ENCODE data around the gene QSER1. TPM values are rescaled to one million over a fixed set of nuclear protein-coding genes. Genes with fewer than 3 reads are reported as not detected.

The QSER1 gene
- polyA plus RNA-seq, 1 donor (not counting 4 experiments of a cell fraction or from before 2014, with no cell fraction given), result 14.7 TPM

DNA sequence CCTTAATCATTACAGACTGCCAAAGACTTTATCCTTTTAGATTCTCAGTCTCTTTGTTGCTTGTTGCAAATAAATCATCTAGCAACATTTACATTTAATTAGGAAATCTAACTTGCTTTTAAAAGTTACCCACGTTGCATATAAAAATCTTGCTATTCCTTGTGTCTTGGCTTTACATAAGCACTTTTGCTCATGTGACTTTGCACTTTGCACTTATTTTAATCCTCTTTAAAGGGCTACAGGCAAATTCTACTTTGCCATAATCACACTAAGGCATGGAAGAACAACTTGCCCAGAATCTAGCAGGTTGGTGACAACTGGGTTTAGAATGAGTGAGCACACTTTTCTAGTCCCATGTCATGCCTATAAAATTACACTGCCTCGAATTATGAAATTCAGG lies 37.0 kb upstream of the QSER1 start:
- H4K20me1 ChIP-seq (ENCODE audit: control insufficient read depth, extremely low read depth, insufficient read depth, low read length), result no peaks in the 10 kb centered on the region
- no peak overlapping the region for H2AFZ ChIP-seq (ENCODE audit: control insufficient read depth, low read length)
- no peak overlapping the region for H3K27ac ChIP-seq (ENCODE audit: control insufficient read depth, insufficient read depth, low read length)
- H3K4me2 ChIP-seq (ENCODE audit: control insufficient read depth, extremely low read depth, insufficient read depth, low read depth, low read length), result no peak overlapping the region
- H3K36me3 ChIP-seq (ENCODE audit: control insufficient read depth in 2 of 2, extremely low read depth in 1 of 2, insufficient read depth in 2 of 2, low read length in 2 of 2), result peaks cover 0 to 2% of the 10 kb centered on the region in 2 experiments
- H3K9me1 ChIP-seq (ENCODE audit: control insufficient read depth, extremely low read depth, insufficient read depth, low read length), result no peaks in the 10 kb centered on the region
- TF ChIP-seq, protein P1, sequence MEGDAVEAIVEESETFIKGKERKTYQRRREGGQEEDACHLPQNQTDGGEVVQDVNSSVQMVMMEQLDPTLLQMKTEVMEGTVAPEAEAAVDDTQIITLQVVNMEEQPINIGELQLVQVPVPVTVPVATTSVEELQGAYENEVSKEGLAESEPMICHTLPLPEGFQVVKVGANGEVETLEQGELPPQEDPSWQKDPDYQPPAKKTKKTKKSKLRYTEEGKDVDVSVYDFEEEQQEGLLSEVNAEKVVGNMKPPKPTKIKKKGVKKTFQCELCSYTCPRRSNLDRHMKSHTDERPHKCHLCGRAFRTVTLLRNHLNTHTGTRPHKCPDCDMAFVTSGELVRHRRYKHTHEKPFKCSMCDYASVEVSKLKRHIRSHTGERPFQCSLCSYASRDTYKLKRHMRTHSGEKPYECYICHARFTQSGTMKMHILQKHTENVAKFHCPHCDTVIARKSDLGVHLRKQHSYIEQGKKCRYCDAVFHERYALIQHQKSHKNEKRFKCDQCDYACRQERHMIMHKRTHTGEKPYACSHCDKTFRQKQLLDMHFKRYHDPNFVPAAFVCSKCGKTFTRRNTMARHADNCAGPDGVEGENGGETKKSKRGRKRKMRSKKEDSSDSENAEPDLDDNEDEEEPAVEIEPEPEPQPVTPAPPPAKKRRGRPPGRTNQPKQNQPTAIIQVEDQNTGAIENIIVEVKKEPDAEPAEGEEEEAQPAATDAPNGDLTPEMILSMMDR (optimal IDR thresholded peaks at IDR 0.05 in 1 of 3, IDR thresholded peaks at IDR 0.05 in 1 of 3, conservative IDR thresholded peaks at IDR 0.05 in 1 of 3; ENCODE audit: extremely low read depth in 1 of 3, insufficient read depth in 2 of 3, low read length in 3 of 3), result no peak
- no peak for TF ChIP-seq EZH2 (IDR thresholded peaks at IDR 0.05; ENCODE audit: low read length)
- FAIRE-seq (no peak), DNase-seq (ENCODE audit: low read depth, low spot score) (no peak)
- H3K4me3 ChIP-seq (ENCODE audit: control insufficient read depth in 2 of 3, extremely low read depth in 1 of 3, insufficient read depth in 2 of 3, low read depth in 1 of 3, low read length in 3 of 3), result no peak overlapping the region
- no peaks in the 10 kb centered on the region for H3K79me2 ChIP-seq (ENCODE audit: control insufficient read depth, insufficient read depth, low read length)
- no peaks in the 10 kb centered on the region for H3K9me3 ChIP-seq (ENCODE audit: control insufficient read depth, low read depth, low read length)
- H3K4me1 ChIP-seq (ENCODE audit: control insufficient read depth, extremely low read depth, insufficient read depth, low read length), result peaks cover 9% of the 10 kb centered on the region
- no peaks in the 10 kb centered on the region for H3K27me3 ChIP-seq (ENCODE audit: control insufficient read depth, extremely low read depth, insufficient read depth, low read length)
- no peak overlapping the region for H3K9ac ChIP-seq (ENCODE audit: control insufficient read depth, extremely low read depth, insufficient read depth, low read length)
- dilution Hi-C loops (cut with MboI; ENCODE audit: extremely low pct_ligation_motif_present, low sequenced_read_pairs), result no loop called here

DNA sequence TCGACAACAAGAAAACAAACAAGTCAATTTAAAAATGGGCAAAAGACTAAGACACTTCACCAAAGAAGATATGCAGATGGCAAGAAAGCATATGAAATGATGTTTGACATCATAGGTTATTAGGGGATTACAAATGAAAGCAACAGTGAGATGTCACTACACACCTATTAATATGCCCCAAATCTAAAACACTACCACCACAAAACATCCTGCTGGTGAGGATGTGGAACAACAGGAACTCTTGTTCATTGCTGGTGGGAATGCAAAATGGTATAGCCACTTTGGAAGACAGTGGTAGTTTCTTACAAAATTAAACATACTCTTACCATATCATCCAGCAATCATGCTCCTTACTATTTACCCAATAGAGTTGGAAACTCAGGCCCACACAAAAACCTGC lies 33.9 kb upstream of the QSER1 start:
- TF ChIP-seq, protein P1 (optimal IDR thresholded peaks at IDR 0.05 in 1 of 3, IDR thresholded peaks at IDR 0.05 in 1 of 3, conservative IDR thresholded peaks at IDR 0.05 in 1 of 3; ENCODE audit: extremely low read depth in 1 of 3, insufficient read depth in 2 of 3, low read length in 3 of 3), result peak in 2 of 3 experiments; percentile 9 to 13
- no peak for TF ChIP-seq EZH2 (IDR thresholded peaks at IDR 0.05; ENCODE audit: low read length)
- Histone ChIP-seq H3K4me2 (ENCODE audit: control insufficient read depth, extremely low read depth, insufficient read depth, low read depth, low read length) (no peak overlapping the region), H3K27me3 (ENCODE audit: control insufficient read depth, extremely low read depth, insufficient read depth, low read length) (no peaks in the 10 kb centered on the region), H3K27ac (ENCODE audit: control insufficient read depth, insufficient read depth, low read length) (no peak overlapping the region), H3K79me2 (ENCODE audit: control insufficient read depth, insufficient read depth, low read length) (no peaks in the 10 kb centered on the region), H3K9ac (ENCODE audit: control insufficient read depth, extremely low read depth, insufficient read depth, low read length) (no peak overlapping the region), H3K9me1 (ENCODE audit: control insufficient read depth, extremely low read depth, insufficient read depth, low read length) (no peaks in the 10 kb centered on the region), H3K4me1 (ENCODE audit: control insufficient read depth, extremely low read depth, insufficient read depth, low read length) (no peaks in the 10 kb centered on the region), H3K9me3 (ENCODE audit: control insufficient read depth, low read depth, low read length) (no peaks in the 10 kb centered on the region), H4K20me1 (ENCODE audit: control insufficient read depth, extremely low read depth, insufficient read depth, low read length) (no peaks in the 10 kb centered on the region), H2AFZ (ENCODE audit: control insufficient read depth, low read length) (no peak overlapping the region), H3K4me3 (ENCODE audit: control insufficient read depth in 2 of 3, extremely low read depth in 1 of 3, insufficient read depth in 2 of 3, low read depth in 1 of 3, low read length in 3 of 3) (no peak overlapping the region), H3K36me3 (ENCODE audit: control insufficient read depth in 2 of 2, extremely low read depth in 1 of 2, insufficient read depth in 2 of 2, low read length in 2 of 2) (peaks cover 0 to 2% of the 10 kb centered on the region in 2 experiments)
- no peak for DNase-seq (ENCODE audit: low read depth, low spot score)
- FAIRE-seq, result no peak
- dilution Hi-C loops (cut with MboI; ENCODE audit: extremely low pct_ligation_motif_present, low sequenced_read_pairs), result no loop called here

Measured in keratinocyte (primary cell).